ENCODE measurements around the gene SEPTIN12.

GRCh38 chr16:4814046-4814445 is 25.9 kb upstream of the SEPTIN12 start:
- TF ChIP-seq, protein P1, sequence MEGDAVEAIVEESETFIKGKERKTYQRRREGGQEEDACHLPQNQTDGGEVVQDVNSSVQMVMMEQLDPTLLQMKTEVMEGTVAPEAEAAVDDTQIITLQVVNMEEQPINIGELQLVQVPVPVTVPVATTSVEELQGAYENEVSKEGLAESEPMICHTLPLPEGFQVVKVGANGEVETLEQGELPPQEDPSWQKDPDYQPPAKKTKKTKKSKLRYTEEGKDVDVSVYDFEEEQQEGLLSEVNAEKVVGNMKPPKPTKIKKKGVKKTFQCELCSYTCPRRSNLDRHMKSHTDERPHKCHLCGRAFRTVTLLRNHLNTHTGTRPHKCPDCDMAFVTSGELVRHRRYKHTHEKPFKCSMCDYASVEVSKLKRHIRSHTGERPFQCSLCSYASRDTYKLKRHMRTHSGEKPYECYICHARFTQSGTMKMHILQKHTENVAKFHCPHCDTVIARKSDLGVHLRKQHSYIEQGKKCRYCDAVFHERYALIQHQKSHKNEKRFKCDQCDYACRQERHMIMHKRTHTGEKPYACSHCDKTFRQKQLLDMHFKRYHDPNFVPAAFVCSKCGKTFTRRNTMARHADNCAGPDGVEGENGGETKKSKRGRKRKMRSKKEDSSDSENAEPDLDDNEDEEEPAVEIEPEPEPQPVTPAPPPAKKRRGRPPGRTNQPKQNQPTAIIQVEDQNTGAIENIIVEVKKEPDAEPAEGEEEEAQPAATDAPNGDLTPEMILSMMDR (IDR thresholded peaks at IDR 0.05), result no peak
- no peak for TF ChIP-seq POLR2A (IDR thresholded peaks at IDR 0.05)

Measured in testis (tissue), 2 donors.